Stimulated activated CD8-positive, alpha-beta memory T cell treated with anti-CD3 and anti-CD28 coated beads, Interleukin-7, amount 100 ng/mL, for 24 hours (primary cell): ENCODE data around the gene BMP8A.
"Not testable (repeated sequence)": the region's sequence is repeated elsewhere in the genome, so short reads cannot be mapped to it uniquely, and the experiment has no call there.

Source experiments
- DNase-seq: peaks from one replicate; pipeline ENCODE4 v3.0.0-alpha.2; 2020; ENCODE audit warnings: low read depth

BMP8A gene

GRCh38 chr1:39527190-39527579 is 35.7 kb downstream of the BMP8A start:
- not testable (repeated sequence) for DNase-seq

GRCh38 chr1:39528082-39528481 is 36.6 kb downstream of the BMP8A start:
- DNase-seq, result no peak

GRCh38 chr1:39529901-39530535 is 38.6 kb downstream of the BMP8A start:
- DNase-seq, result no peak

GRCh38 chr1:39531526-39531925 is 40.1 kb downstream of the BMP8A start:
- DNase-seq, result no peak

- no peak for DNase-seq
Observed at GRCh38 chr1:39533442-39533841, 42.0 kb downstream of the BMP8A start.

- DNase-seq, result no peak
Observed at GRCh38 chr1:39538531-39539251, 47.3 kb downstream of the BMP8A start.

GRCh38 chr1:39539252-39539790 is 47.9 kb downstream of the BMP8A start:
- DNase-seq, result no peak

GRCh38 chr1:39540504-39541031 is 49.1 kb downstream of the BMP8A start:
- no peak for DNase-seq

- DNase-seq, result no peak
Observed at GRCh38 chr1:39542924-39543323, 51.5 kb downstream of the BMP8A start.

GRCh38 chr1:39544327-39544726 is 52.9 kb downstream of the BMP8A start:
- no peak for DNase-seq

GRCh38 chr1:39545531-39545930 is 54.1 kb downstream of the BMP8A start:
- DNase-seq, result no peak

- no peak for DNase-seq
Observed at GRCh38 chr1:39554277-39554676, 62.8 kb downstream of the BMP8A start.

- no peak for DNase-seq
Observed at GRCh38 chr1:39561279-39561678, 69.8 kb downstream of the BMP8A start.

GRCh38 chr1:39562886-39563285 is 71.5 kb downstream of the BMP8A start:
- no peak for DNase-seq

GRCh38 chr1:39563669-39564068 is 72.2 kb downstream of the BMP8A start:
- no peak for DNase-seq

GRCh38 chr1:39564340-39564739 is 72.9 kb downstream of the BMP8A start:
- no peak for DNase-seq

- no peak for DNase-seq
Observed at GRCh38 chr1:39564941-39565340, 73.5 kb downstream of the BMP8A start.

- no peak for DNase-seq
Observed at GRCh38 chr1:39566441-39567137, 75.2 kb downstream of the BMP8A start.

- DNase-seq, result no peak
Observed at GRCh38 chr1:39567302-39567701, 75.9 kb downstream of the BMP8A start.

- no peak for DNase-seq
Observed at GRCh38 chr1:39568208-39568607, 76.8 kb downstream of the BMP8A start.

GRCh38 chr1:39569034-39569433 is 77.6 kb downstream of the BMP8A start:
- no peak for DNase-seq

GRCh38 chr1:39570477-39571177 is 79.2 kb downstream of the BMP8A start:
- no peak for DNase-seq
